GM18951 (cell line): ENCODE data around the gene POU3F2.

Experiments used
- POLR2A ChIP-seq: IDR thresholded peaks from 4 replicates; pipeline ENCODE4 v1.6.1; 2011; ENCODE audit warnings: mild to moderate bottlenecking; ENCODE audit not compliant: insufficient read length, insufficient read depth; ENCODE audit errors: extremely low read depth
- in situ Hi-C: fragments of 300-500 bp; cut with MboI; formaldehyde crosslinking; loops from one replicate; pipeline ENCODE4 v1.12.0; 2022; ENCODE audit warnings: low sequenced_read_pairs, mixed read lengths, inconsistent platforms; ENCODE audit not compliant: unreplicated experiment

Gene POU3F2

DNA sequence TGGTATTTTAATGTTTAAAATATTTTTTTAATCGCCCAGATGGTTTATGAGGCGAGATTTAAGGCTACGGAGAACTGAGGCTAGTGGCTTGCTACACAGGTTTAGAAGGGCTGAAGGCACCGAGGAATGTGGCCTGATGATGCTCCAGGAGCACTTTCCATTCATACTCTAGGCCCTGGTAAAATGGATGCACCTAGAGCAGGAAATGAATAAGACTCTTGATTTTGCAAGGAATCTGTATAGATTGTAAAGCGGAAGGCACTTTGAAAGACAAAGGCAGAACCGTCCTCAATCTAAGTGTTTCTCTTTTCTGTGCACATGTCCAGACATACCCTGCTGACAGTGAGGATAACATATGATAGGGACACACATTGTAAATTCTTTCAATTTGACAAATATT, 30.1 kb downstream of the POU3F2 start:
- no peak for TF ChIP-seq POLR2A
- in situ Hi-C loops, result loop anchor here (25.0 kb wide), 1 partner anchor 248 kb away; no protein-coding TSS in a partner anchor

DNA sequence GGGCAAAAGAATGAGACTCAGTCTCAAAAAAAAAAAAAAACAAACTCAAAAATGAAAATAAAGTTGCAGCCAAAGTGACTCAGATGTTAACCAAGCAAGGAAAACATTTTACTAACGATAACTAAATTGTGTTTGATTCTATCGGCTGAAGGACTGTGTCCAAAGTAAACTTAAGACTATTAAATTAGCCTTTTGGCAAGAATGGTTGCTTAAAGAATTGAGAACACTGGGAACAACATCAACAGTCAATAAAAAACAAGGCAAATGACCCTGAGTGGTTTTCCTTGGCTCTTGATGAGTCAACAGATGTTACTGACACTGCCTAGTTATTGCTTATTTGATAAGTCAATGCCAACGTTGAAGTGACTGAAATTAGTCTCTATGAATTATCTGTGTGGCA, 36.7 kb downstream of the POU3F2 start:
- in situ Hi-C loops, result loop anchor here (25.0 kb wide), 1 partner anchor 241 kb away; no protein-coding TSS in a partner anchor

DNA sequence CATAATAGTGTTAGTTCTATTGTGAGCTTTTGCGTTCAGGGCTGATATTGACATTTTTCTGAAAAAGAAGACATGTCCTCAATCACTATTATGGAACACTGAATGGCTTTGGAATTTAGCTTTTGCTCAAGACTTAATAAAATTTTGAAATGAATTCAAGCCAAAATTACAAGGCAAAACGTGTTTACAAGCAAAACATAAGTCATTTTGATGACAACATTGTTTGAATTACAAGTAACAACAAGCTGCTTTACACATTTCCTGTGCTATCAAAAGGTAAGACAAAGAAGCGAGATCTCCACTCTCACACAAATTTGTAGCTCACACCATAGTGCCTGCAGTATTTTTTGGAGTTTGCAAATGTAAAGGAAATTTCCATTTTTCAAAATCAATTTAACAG, 37.4 kb downstream of the POU3F2 start:
- in situ Hi-C loops, result loop anchor here (25.0 kb wide), 1 partner anchor 240 kb away; no protein-coding TSS in a partner anchor
- TF ChIP-seq POLR2A, result no peak

More for the DNA sequence above, 36.7 kb downstream of the POU3F2 start:
- TF ChIP-seq POLR2A, result no peak

DNA sequence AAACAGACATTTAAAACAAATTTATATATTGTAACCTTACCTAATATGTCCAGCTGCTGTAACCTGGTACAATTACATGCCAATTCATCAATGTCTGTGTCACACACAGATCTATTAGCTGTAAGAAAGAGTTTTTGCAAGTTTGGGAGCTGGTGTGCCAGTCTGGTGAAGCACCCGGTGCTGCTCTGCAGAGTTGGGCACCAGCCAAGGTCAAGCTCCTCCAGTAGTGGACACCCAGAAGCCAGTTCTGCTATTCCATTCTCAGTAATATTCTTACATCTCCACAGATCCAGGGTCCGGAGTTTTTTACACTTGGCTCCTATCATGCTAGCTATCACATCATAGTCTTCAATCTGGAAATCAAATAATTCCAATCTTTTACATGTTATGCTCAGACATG, 41.0 kb downstream of the POU3F2 start:
- TF ChIP-seq POLR2A, result no peak
- in situ Hi-C loops, result no loop called here

DNA sequence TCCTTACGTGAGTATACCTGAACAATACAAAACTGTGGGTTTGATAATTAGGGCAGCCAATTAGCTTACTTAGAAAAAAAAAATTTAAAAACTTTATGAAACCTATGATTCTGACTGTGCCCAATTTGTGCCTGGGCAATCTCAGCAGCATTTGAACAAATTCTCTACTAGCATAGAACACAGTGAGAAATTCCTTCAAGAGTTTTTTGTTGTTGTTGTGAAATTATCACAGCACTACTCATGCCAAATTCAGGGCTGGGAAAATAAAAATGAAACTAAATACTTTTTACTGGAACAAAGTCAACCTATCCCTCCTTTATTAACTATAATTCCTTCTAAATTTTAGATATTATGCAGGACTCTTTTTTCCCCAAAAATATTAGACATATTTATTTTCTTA, 42.9 kb downstream of the POU3F2 start:
- no peak for TF ChIP-seq POLR2A
- in situ Hi-C loops, result no loop called here

DNA sequence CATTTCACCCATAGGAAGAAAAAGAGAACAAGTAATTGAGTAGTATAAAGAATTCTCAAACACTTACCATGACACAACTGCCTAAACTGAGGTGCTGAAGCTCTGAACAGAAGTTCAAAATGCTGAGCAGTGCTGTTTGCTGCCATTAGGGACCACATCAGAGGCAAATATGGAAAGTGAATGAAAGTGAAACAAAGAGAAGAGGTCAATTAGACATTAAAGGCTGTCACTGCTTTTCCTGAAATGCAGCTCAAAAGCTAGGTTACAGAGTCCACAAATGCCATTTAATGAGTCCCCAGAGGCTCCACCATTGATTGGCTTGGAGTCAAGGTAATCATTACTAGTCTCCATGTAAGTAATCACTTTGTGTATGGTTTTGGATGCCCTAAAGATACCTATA, 46.1 kb downstream of the POU3F2 start:
- no peak for TF ChIP-seq POLR2A
- in situ Hi-C loops, result no loop called here

DNA sequence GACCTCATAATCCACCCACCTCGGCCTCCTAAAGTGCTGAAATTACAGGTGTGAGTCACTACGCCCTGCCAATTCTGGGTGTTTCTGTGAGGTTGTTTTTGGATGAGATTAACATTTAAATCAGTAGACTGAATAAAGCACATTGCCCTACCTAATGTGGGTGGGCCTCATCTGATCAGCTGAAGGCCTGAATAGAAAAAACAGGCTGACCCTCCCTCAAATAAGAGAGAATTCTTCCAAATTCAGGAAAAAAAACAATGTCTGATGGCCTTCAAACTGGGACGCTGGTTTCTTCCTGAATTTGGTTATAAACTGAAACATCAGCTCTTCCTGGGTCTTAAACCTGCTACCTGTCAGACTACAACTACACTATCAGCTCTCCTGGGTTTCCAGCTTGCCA, 51.0 kb downstream of the POU3F2 start:
- in situ Hi-C loops, result no loop called here
- no peak for TF ChIP-seq POLR2A

GRCh38 chr6:98887650-98888049, 53.3 kb downstream of the POU3F2 start:
- in situ Hi-C loops, result no loop called here
- no peak for TF ChIP-seq POLR2A
